MCF 10A (cell line): ENCODE results near the gene PIK3R3. TPM values are rescaled to one million over a fixed set of nuclear protein-coding genes. Genes with fewer than 3 reads are reported as not detected.

Experiments
- BruUV-seq: library from RNA; stranded (reverse); fragments of 400-500 nt; replicated peaks from 2 replicates; lab custom pipeline; 2021; lab: Mats Ljungman, UMichigan
- CTCF ChIA-PET: fragments of 300-600 bp; sonication (Branson Sonifier 250); formaldehyde crosslinking; extraction: SDS; loops from one replicate; lab custom pipeline; 2021; ENCODE audit warnings: antibody characterized with exemption, inconsistent platforms; lab: Yijun Ruan, JAX
- POLR2A ChIA-PET: fragments of 300-600, 350-650 bp; sonication (Branson Sonifier 250); formaldehyde crosslinking; extraction: SDS; loops from one replicate; lab custom pipeline; 2020; ENCODE audit warnings: antibody characterized with exemption, inconsistent platforms; lab: Yijun Ruan, JAX
- DNase-seq: peaks from one replicate; pipeline ENCODE4 v3.0.0-alpha.2; 2018; ENCODE audit not compliant: unreplicated experiment
- H3K27ac Mint-ChIP-seq: one replicate; pipeline ENCODE4 v1.8.0; 2022; ENCODE audit warnings: mild to moderate bottlenecking, low read depth, mixed read lengths; ENCODE audit not compliant: unreplicated experiment
- H3K27me3 Mint-ChIP-seq: one replicate; pipeline ENCODE4 v1.8.0; 2022; ENCODE audit warnings: mixed read lengths; ENCODE audit not compliant: insufficient read depth, unreplicated experiment
- H3K36me3 Mint-ChIP-seq: one replicate; pipeline ENCODE4 v1.8.0; 2022; ENCODE audit warnings: mild to moderate bottlenecking, moderate library complexity, mixed read lengths; ENCODE audit not compliant: insufficient read depth, unreplicated experiment
- H3K4me1 Mint-ChIP-seq: one replicate; pipeline ENCODE4 v1.8.0; 2022; ENCODE audit warnings: mixed read lengths; ENCODE audit not compliant: insufficient read depth, unreplicated experiment
- H3K4me3 Mint-ChIP-seq: one replicate; pipeline ENCODE4 v1.8.0; 2022; ENCODE audit warnings: mild to moderate bottlenecking, moderate library complexity, mixed read lengths; ENCODE audit not compliant: unreplicated experiment
- H3K9me3 Mint-ChIP-seq: one replicate; pipeline ENCODE4 v1.8.0; 2022; ENCODE audit warnings: mixed read lengths; ENCODE audit not compliant: unreplicated experiment
- CTCF ChIP-seq: fragments of 200-600 bp; IDR thresholded peaks from one replicate; pipeline ENCODE4 v1.8.0; 2022; ENCODE audit warnings: antibody characterized with exemption, mild to moderate bottlenecking; ENCODE audit not compliant: unreplicated experiment
- intact Hi-C: fragments of 100-400 bp; cut with micrococcal nuclease; formaldehyde crosslinking; loops from 2 replicates; pipeline ENCODE4 v1.14.1; 2022
- total RNA-seq: library from RNA; stranded (reverse); gene quantifications from 2 replicates; pipeline ENCODE4 v1.2.3, GENCODE V29; 2022

PIK3R3 gene
- total RNA-seq, 1 experiment from 2014 or later, result 9.3 TPM

- TF ChIP-seq CTCF, result no peak
- Mint-ChIP-seq H3K27ac (no peak overlapping the region), H3K27me3 (no peaks in the 10 kb centered on the region), H3K36me3 (no peaks in the 10 kb centered on the region), H3K4me1 (no peaks in the 10 kb centered on the region), H3K9me3 (no peaks in the 10 kb centered on the region), H3K4me3 (no peak overlapping the region)
- POLR2A ChIA-PET, result interaction anchor here (0.7 to 1.0 kb wide), 2 partner anchors 20 to 52 kb away, joined by 4 to 6 read pairs; partner anchors contain the start of gene PIK3R3
- CTCF ChIA-PET, result no interaction called here
- DNase-seq, result no peak
- no TSS peak for BruUV-seq
- intact Hi-C loops, result no loop called here
Measured at GRCh38 chr1:46152016-46152415, 19.6 kb upstream of the PIK3R3 start.

- ChIA-PET CTCF (no interaction called here), POLR2A (no interaction called here)
- no peaks in the 10 kb centered on the region for H3K27me3 Mint-ChIP-seq
- no peaks in the 10 kb centered on the region for H3K36me3 Mint-ChIP-seq
- intact Hi-C loops, result no loop called here
- BruUV-seq, result no TSS peak
- DNase-seq, result no peak
- TF ChIP-seq CTCF, result no peak
- no peaks in the 10 kb centered on the region for H3K9me3 Mint-ChIP-seq
- H3K4me1 Mint-ChIP-seq, result no peaks in the 10 kb centered on the region
- no peak overlapping the region for H3K4me3 Mint-ChIP-seq
- no peak overlapping the region for H3K27ac Mint-ChIP-seq
Measured at GRCh38 chr1:46150085-46150484, 17.7 kb upstream of the PIK3R3 start.

GRCh38 chr1:46148318-46148717 lies 15.9 kb upstream of the PIK3R3 start:
- H3K36me3 Mint-ChIP-seq, result no peaks in the 10 kb centered on the region
- no peaks in the 10 kb centered on the region for H3K4me1 Mint-ChIP-seq
- ChIA-PET POLR2A (interaction anchor here (0.7 kb wide), 1 partner anchor 25 kb away, joined by 4 read pairs; no protein-coding TSS in a partner anchor), CTCF (interaction anchor here (1.2 to 1.5 kb wide), 2 partner anchors 8 to 25 kb away, joined by 3 read pairs; no protein-coding TSS in a partner anchor)
- no peak overlapping the region for H3K4me3 Mint-ChIP-seq
- no peaks in the 10 kb centered on the region for H3K27me3 Mint-ChIP-seq
- no peaks in the 10 kb centered on the region for H3K9me3 Mint-ChIP-seq
- intact Hi-C loops, result no loop called here
- DNase-seq, result no peak
- no TSS peak for BruUV-seq
- no peak for TF ChIP-seq CTCF
- no peak overlapping the region for H3K27ac Mint-ChIP-seq

GRCh38 chr1:46137916-46138315 lies 5.5 kb upstream of the PIK3R3 start:
- Mint-ChIP-seq H3K4me3 (no peak overlapping the region), H3K27ac (no peak overlapping the region), H3K27me3 (no peaks in the 10 kb centered on the region), H3K9me3 (no peaks in the 10 kb centered on the region), H3K4me1 (peaks cover 22% of the 10 kb centered on the region), H3K36me3 (peaks cover 6% of the 10 kb centered on the region)
- CTCF ChIA-PET, result interaction anchor here (0.6 to 1.9 kb wide), 3 partner anchors 86 to 104 kb away, joined by 3 to 4 read pairs (median 3); no protein-coding TSS in a partner anchor
- TF ChIP-seq CTCF, result no peak
- POLR2A ChIA-PET, result no interaction called here
- no TSS peak for BruUV-seq
- no peak for DNase-seq
- intact Hi-C loops, result no loop called here
